ENCODE measurements around the gene NRN1.
"Not testable (repeated sequence)": the region's sequence is repeated elsewhere in the genome, so short reads cannot be mapped to it uniquely, and the experiment has no call there.

NRN1 gene

GRCh38 chr6:6006428-6007365 is at the start of gene NRN1:
NRN1 (minus strand) TSS chr6:6006925; CDS start chr6:6006749, 176 bp downstream.
- peak; percentile 45 for DNase-seq (ENCODE audit: low spot score)

- no peak for DNase-seq (ENCODE audit: low spot score)
These were observed 45.5 kb upstream of the NRN1 start for GRCh38 chr6:6052216-6052615.

GRCh38 chr6:6046716-6047115 is 40.0 kb upstream of the NRN1 start:
- no peak for DNase-seq (ENCODE audit: low spot score)

GRCh38 chr6:6039946-6040509 is 33.3 kb upstream of the NRN1 start:
- DNase-seq (ENCODE audit: low spot score), result no peak

GRCh38 chr6:6037179-6037578 is 30.5 kb upstream of the NRN1 start:
- DNase-seq (ENCODE audit: low spot score), result no peak

GRCh38 chr6:6033858-6034257 is 27.1 kb upstream of the NRN1 start:
- no peak for DNase-seq (ENCODE audit: low spot score)

GRCh38 chr6:6026513-6027205 is 19.9 kb upstream of the NRN1 start:
- DNase-seq (ENCODE audit: low spot score), result no peak

- no peak for DNase-seq (ENCODE audit: low spot score)
These were observed 19.0 kb upstream of the NRN1 start for GRCh38 chr6:6025736-6026135.

GRCh38 chr6:6024220-6024619 is 17.5 kb upstream of the NRN1 start:
- DNase-seq (ENCODE audit: low spot score), result no peak

GRCh38 chr6:6022841-6023240 is 16.1 kb upstream of the NRN1 start:
- not testable (repeated sequence) for DNase-seq (ENCODE audit: low spot score)

- peak; percentile 82 for DNase-seq (ENCODE audit: low spot score)
These were observed 2.1 kb upstream of the NRN1 start for GRCh38 chr6:6008648-6009421.

- DNase-seq (ENCODE audit: low spot score), result no peak
These were observed 1.4 kb upstream of the NRN1 start for GRCh38 chr6:6008089-6008647.

- DNase-seq (ENCODE audit: low spot score), result peak; percentile 60
These were observed 802 bp upstream of the NRN1 start for GRCh38 chr6:6007366-6008088.

GRCh38 chr6:6006006-6006427 is 708 bp downstream of the NRN1 start:
- peak; percentile 6 for DNase-seq (ENCODE audit: low spot score)

GRCh38 chr6:6005051-6006005 is 1.4 kb downstream of the NRN1 start:
- no peak for DNase-seq (ENCODE audit: low spot score)

GRCh38 chr6:6004390-6004995 is 2.2 kb downstream of the NRN1 start:
- no peak for DNase-seq (ENCODE audit: low spot score)

- DNase-seq (ENCODE audit: low spot score), result no peak
These were observed 2.9 kb downstream of the NRN1 start for GRCh38 chr6:6003621-6004366.

GRCh38 chr6:6002848-6003620 is 3.7 kb downstream of the NRN1 start:
- no peak for DNase-seq (ENCODE audit: low spot score)

Measured in RKO (cell line).